SW480 (cell line): Measurements from ENCODE around the gene TLE7.

ENCODE experiments used
- DNase-seq: peaks from one replicate; pipeline ENCODE4 v3.0.0-alpha.2; 2016; ENCODE audit warnings: low spot score

The TLE7 gene

DNA sequence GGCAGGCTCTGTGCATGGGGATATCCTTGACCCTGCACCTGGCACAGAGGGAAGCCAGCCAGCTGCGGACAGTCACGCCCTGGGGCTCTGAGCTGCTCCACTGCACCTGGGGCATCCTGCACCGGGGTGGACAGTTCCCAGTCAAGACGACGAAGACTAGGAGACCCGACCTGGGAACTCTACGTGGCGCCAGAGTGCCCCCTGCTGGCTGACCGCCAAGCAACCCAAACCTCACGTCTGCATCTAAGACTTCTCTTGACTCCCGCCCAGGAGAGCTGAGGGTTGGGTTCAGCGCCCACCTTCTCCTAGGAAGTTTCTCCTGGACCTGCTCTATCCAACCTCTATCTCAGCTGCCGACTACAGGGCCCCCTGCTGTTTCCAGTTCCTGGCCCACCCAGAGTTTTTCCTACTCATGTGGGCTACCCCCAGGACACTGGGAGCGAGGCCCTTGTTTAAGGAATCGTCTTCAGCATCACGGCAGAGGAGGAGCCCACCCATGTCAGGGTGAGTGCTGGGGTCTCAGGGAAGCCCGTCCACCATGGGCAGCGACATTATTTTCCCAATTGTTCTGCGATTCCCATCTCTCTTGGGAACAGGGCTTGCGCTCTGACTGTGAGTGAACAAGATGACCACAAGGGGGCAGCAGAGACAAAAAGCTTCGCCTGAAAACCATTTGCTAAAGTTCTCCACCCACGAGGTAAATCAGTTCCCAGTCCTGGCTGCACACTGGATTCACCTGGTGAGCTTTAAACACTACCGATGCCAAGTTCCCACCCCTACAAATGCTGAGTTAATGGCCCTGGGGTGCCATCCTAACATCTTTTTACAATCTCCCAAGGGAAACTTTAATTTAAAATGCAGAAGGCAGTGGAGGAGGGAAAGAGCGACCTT, 29.3 kb downstream of the TLE7 start:
- DNase-seq, result peak; percentile 54

GRCh38 chr16:71410146-71410545, 31.7 kb downstream of the TLE7 start:
- no peak for DNase-seq

DNA sequence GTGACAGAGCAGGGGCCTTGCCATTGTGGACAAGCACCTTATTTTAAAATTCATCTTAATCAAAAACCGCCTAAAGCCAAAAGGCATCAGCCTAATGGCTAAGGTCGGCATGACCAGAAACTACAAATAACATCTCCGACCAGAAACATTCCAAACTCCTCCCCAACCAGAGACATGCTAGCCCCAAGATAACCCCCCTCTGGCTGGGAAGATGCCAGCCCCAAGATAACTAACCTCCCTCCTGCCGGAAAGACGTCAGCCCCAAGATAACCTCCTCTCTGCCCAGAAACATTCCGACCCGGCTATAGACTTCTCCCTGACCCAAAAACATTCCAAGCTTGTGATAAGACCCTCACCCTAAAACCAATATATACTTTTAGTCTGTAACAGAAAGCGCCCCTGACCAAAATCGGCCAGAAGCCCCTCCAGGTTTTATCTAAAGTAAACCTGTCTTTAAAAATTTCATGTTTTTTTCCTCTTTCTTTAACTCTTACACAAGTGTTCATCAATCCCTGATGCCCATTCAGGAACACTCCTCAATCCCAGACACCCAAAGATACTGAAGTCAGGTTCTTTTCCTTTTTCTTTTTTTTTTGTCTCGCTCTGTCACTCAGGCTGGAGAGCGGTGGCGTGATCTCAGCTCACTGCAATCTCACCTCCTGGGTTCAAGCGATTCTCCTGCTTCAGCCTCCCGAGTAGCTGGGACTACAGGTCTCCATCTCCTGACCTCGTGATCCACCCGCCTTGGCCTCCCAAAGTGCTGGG, 32.7 kb downstream of the TLE7 start:
- no peak for DNase-seq

GRCh38 chr16:71408536-71408935, 33.3 kb downstream of the TLE7 start:
- DNase-seq, result no peak

DNA sequence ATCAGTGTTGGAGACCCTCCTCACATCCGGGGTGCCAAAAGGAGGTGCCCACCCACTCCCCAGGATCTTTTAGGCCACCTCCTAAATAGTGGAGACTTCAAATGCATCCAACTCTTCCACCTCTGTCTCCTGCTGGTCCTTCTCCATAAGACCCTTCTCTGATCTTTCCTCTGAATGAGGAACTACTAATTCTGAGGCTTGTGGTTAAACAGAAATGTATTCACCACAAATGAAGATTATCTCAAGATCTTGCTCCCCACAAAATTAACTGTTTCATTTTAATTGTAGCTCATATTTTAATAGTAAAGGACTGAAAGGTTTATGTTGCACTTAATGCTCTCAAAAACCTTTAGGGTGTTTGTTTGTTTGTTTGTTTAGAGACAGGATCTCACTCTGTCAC, 34.1 kb downstream of the TLE7 start:
- no peak for DNase-seq

DNA sequence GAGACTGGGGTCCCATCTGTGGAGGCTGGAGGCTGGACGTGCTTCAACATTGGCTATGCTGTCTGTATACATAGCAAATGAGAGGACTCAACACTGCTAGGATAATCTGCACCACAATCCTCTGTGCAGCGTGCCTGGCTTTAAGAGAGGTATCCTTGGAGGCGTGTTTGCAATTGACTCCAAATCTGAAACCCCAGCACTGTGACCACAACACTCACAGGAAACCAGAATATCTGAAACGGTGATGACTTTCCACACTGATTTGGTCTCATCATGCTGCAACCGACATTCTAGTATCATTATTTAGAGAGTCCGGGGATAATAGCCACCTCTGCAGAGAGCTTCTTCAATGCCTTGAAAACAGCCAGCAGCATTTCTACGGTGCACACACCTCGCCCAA, 35.1 kb downstream of the TLE7 start:
- no peak for DNase-seq

GRCh38 chr16:71406316-71406715, 35.5 kb downstream of the TLE7 start:
- no peak for DNase-seq

- no peak for DNase-seq
Measured at GRCh38 chr16:71404364-71404763, 37.5 kb downstream of the TLE7 start.

DNA sequence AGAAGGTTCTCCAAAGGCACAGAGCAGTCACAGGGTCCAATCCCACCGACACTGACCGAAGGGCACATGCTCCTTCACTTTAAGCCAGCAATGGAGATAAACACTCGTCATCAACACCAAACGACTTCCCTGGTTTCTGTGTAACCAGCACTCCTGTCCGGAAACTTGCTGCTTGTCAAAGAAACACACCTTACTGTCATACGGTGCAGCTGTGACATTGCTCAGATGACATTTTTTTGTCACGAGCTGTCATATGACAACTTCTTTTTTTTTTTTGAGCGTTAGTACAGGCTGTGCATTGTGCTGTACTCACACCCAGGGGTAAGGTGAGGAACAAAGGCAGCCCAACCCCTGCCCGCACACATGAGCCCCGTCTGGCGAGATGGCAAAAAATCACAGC, 39.2 kb downstream of the TLE7 start:
- DNase-seq, result no peak

DNA sequence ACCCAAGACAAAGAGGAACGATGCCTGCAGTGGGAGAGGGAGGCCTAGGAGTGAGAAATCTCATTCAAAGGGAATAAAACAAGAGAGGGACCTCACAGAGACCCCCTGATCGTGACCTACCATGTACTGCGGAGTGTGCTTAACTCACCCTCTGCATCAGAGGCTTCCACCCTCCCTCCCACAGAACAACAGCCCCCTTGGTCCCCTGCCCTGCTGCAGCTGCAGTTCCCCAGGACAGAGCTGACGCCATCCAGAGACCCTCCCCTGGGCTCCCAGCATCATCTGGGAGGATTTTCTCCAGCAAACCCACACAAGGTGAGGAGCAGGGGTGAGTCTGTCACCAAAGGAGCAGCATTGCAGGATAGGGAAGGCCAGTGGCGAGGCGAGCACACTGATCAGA, 39.8 kb downstream of the TLE7 start:
- DNase-seq, result no peak

DNA sequence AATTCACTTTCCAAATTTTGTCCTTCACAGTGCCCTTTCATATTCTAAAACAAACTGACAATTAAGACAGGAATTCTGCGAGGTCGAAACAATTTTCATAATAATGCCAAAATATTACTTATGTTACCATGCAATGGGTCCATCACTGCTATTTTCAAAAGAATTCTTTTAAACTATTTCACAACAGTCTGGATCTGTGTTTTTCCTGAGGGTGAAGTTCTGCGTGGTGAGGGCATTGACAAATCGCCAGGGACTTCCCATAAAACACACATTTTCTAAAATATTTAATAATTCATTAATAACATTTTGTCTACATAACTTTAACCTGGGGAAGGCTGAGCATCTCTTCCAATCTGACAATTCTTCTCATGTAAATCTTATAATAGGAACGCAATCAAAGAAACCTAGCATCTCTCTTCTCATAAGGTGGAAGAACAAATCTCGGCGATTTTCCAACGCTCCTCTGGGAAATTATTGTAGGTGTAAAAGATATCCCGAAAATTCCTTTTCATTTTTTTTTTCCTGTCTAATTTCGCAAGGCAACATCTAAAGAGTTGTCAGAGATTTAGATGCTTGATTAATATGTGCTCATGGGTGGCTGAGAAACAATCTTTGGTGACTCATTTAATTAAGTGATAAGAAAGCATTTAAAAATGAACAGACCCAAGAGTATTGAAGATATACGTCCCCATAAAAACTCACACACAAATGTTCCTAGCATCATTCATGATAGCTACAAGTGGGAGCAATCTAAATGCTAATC, 41.9 kb downstream of the TLE7 start:
- DNase-seq, result no peak

DNA sequence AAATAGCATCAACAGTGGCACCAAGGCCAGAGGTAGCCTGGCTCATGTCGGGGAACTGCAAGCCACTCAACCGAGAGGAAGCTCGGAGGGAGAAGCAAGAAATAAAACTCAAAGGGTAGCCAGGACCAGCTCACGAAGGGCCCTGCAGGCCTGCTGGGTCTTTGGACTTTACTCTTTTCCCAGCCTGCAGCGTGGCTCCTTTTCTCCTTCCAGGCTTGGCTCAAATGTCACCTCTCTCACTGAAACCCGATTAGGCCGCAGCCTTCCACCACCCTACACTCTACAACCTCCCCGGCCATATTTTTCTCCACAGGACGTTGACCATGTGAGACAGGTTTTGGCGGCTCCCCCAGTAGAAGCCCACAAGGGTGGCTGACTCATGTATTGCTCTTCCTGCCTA, 45.3 kb downstream of the TLE7 start:
- no peak for DNase-seq

- DNase-seq, result no peak
Measured at GRCh38 chr16:71389330-71389729, 52.5 kb downstream of the TLE7 start.

DNA sequence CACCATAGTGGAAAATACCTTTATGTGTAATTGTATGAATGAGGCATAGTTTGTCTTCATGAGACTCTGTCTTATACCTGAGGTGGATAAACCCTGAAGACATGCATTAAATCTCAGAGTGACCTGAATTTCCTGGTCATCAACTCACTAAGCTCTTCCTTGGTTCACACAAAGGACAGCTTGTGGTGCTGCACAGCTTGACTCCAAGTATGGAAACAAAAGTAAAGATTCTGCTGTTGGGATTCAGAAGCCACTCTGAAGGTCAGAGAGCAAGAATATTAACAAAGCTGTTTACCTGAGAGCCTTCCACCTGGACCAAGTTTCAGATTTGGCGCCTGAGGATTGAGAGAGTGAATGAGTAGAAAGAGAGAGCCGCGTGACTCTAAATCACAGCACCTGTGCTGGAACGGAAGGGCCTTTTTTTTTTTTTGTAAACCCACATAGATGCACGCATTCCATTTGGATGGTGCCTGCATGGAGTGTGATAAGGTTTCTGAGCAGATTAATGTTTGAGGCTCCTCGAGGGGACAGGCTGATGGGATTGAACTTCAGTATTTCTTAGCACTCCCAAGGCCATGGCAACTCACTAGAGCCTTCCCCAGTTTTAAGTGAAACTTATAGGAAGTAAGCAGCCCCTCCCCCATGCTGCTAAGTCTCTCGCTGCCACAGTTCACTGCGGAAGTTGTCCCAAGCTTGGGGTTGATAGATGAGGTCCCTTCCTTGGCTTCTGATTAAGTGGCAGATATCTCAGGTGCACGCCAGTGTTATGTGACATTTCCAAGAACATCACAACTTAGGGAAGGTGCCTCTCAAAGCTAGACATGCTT, 54.6 kb downstream of the TLE7 start:
- no peak for DNase-seq

DNA sequence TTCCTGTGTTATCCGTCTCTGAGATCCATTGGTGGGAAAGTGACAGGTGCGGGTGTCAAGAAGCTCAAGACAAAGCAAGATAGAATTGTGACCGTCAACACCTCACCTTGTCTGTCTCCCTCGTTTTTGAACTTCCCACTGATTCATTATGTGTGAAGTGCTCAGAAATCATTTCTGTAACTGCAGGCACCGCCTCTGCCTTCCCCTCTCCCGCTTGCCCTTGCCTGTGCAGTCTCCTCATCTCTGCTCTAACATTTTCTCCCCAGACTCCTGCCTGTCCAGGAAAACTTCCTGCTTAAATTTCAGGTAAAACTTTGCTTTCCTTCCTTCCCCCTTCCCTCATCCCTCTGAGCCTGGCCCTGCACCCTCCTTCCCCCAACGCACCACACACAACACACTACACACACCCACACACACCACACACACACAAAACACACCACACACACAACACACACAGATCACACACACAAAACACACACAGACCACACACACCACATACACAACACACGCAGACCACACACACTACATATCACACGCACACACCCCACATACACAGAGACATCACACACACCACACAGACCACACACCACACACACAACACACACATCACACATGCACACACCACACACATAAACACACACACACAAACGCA, 57.7 kb downstream of the TLE7 start:
- DNase-seq, result peak; percentile 3

- DNase-seq, result peak; percentile 32
Measured at GRCh38 chr16:71383054-71383773, 58.6 kb downstream of the TLE7 start.

- DNase-seq, result no peak
Measured at GRCh38 chr16:71380831-71381230, 61.0 kb downstream of the TLE7 start.
